Activated CD4-positive, alpha-beta T cell treated with anti-CD3 and anti-CD28 coated beads, Interleukin-2, amount 10 ng/mL, durations not matched to agents 24 days and 14 days (primary cell): ENCODE data around the gene OR13A1. TPM values are rescaled to one million over a fixed set of nuclear protein-coding genes. Genes with fewer than 3 reads are reported as not detected.
"Not testable (repeated sequence)": the region's sequence is repeated elsewhere in the genome, so short reads cannot be mapped to it uniquely, and the experiment has no call there.

Experiments
- DNase-seq: peaks from one replicate; pipeline ENCODE4 v3.0.0; 2022
- H3K27ac Mint-ChIP-seq: one replicate; pipeline ENCODE4 v1.8.0; 2022; ENCODE audit warnings: mild to moderate bottlenecking, mixed read lengths
- H3K27me3 Mint-ChIP-seq: one replicate; pipeline ENCODE4 v1.8.0; 2022; ENCODE audit warnings: mixed read lengths
- H3K36me3 Mint-ChIP-seq: one replicate; pipeline ENCODE4 v1.8.0; 2022; ENCODE audit warnings: low read depth, mild to moderate bottlenecking, mixed read lengths
- H3K4me1 Mint-ChIP-seq: one replicate; pipeline ENCODE4 v1.8.0; 2021; ENCODE audit warnings: mixed read lengths
- H3K4me3 Mint-ChIP-seq: one replicate; pipeline ENCODE4 v1.8.0; 2022; ENCODE audit warnings: mild to moderate bottlenecking, moderate library complexity, mixed read lengths
- H3K9me3 Mint-ChIP-seq: one replicate; pipeline ENCODE4 v1.8.0; 2021; ENCODE audit warnings: mixed read lengths
- intact Hi-C: fragments of 100-400 bp; cut with micrococcal nuclease; formaldehyde crosslinking; loops from one replicate; pipeline ENCODE4 v1.15.1; 2023
- total RNA-seq: library from RNA; stranded (reverse); gene quantifications from 2 replicates; pipeline ENCODE4 v1.2.3, GENCODE V29; 2022

The OR13A1 gene
- total RNA-seq, 1 donor from 2014 or later, result not detected

DNA sequence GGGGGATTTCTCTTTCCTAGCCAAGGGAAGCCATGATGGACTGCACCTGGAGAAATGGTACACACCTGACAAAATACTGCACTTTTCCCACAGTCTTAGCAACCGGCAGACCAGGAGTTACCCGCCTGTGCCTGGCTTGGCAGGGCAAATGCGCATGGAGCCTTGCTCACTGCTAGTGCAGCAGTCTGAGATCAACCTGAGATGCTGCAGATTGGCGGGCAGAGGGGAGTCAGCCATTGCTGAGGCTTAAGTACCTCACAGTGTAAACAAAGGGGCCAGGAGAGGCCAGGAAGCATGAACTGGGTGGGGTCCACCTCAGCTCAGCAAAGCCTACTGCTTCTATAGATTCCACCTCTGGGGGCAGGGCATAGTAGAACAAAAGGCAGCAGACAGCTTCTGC lies 49.4 kb downstream of the OR13A1 start:
- H3K36me3 Mint-ChIP-seq, result no peaks in the 10 kb centered on the region
- DNase-seq, result peak; percentile 49
- H3K9me3 Mint-ChIP-seq, result peaks cover 6% of the 10 kb centered on the region
- H3K27me3 Mint-ChIP-seq, result peaks cover 68% of the 10 kb centered on the region
- no peak overlapping the region for H3K27ac Mint-ChIP-seq
- no peak overlapping the region for H3K4me3 Mint-ChIP-seq
- intact Hi-C loops, result no loop called here
- H3K4me1 Mint-ChIP-seq, result no peaks in the 10 kb centered on the region

DNA sequence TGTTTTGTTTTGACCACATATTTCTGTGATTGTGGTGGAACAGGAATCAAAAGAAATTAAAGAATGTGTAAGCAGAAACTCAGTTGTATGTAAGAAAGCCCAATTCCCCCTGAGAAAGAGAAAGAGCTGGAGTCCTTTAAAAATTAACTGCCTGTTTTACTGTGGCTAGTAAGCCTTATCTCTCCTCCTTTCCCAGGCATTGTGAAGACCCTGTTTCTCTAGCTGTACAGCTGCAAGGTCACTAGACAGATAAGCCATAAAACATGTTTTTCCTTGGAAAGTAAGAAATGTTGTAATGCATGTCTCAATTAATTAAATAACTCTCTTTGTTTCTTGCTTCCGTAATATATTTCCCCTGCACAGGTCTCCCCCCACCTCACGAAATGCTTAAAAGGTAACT lies 53.5 kb downstream of the OR13A1 start:
- Mint-ChIP-seq H3K4me3 (no peak overlapping the region), H3K27ac (no peak overlapping the region), H3K4me1 (no peaks in the 10 kb centered on the region), H3K36me3 (no peaks in the 10 kb centered on the region), H3K27me3 (peaks cover 34% of the 10 kb centered on the region), H3K9me3 (peaks cover 1% of the 10 kb centered on the region)
- DNase-seq, result no peak
- intact Hi-C loops, result no loop called here

DNA sequence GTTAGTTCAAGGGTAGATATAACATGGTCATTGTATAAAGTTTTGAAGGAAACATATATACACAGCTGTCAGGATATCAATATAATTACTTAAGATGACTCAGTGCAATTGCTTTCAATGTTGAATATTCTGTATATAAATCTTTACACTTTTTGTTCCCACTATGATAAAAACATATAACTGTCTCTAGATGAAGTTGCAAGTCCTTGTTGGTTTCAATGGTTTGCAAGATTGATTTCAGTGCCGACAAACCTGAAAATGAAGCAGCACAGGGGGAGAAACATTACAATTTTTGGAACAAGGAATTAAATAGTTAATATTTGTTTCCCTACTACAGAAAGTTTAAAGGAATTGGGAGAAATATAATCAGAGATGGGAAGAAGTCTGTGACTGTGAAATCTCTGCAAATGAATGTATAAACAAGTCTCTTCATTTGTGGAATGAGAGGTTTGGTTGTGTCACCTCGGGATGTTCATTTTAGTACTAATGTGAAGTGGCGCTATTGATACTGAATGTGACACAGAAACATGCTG lies 54.1 kb downstream of the OR13A1 start:
- intact Hi-C loops, result no loop called here
- H3K36me3 Mint-ChIP-seq, result no peaks in the 10 kb centered on the region
- H3K4me1 Mint-ChIP-seq, result no peaks in the 10 kb centered on the region
- no peak overlapping the region for H3K4me3 Mint-ChIP-seq
- peaks cover 29% of the 10 kb centered on the region for H3K27me3 Mint-ChIP-seq
- no peak overlapping the region for H3K27ac Mint-ChIP-seq
- DNase-seq, result peak; percentile 13
- no peaks in the 10 kb centered on the region for H3K9me3 Mint-ChIP-seq

DNA sequence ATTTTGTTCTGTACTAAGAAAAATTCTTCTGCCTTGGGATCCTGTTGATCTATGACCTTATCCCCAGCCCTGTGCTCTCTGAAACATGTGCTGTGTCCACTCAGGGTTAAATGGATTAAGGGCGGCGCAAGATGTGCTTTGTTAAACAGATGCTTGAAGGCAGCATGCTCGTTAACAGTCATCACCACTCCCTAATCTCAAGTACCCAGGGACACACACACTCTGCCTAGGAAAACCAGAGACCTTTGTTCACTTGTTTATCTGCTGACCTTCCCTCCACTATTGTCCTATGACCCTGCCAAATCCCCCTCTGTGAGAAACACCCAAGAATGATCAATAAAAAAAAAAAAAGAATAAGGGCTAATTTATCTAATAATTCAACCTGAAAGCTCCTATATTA lies 54.8 kb downstream of the OR13A1 start:
- intact Hi-C loops, H3K36me3 Mint-ChIP-seq, H3K4me3 Mint-ChIP-seq, H3K9me3 Mint-ChIP-seq, H3K4me1 Mint-ChIP-seq, H3K27ac Mint-ChIP-seq, DNase-seq: not testable (repeated sequence)
- peaks cover 29% of the 10 kb centered on the region for H3K27me3 Mint-ChIP-seq

DNA sequence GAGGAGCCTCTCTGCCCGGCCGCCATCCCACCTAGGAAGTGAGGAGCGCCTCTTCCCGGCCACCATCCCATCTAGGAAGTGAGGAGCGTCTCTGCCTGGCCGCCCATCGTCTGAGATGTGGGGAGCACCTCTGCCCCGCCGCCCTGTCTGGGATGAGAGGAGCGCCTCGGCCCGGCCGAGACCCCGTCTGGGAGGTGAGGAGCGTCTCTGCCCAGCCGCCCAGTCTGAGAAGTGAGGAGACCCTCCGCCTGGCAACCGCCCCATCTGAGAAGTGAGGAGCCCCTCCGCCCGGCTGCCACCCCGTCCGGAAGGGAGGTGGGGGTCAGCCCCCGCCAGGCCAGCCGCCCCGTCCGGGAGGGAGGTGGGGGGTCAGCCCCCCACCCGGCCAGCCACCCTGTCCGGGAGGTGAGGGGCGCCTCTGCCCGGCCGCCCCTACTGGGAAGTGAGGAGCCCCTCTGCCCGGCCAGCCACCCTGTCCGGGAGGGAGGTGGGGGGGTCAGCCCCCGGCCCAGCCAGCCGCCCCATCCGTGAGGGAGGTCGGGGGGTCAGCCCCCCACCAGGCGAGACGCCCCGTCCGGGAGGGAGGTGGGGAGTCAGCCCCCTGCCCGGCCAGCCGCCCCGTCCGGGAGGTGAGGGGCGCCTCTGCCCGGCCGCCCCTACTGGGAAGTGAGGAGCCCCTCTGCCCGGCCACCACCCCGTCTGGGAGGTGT lies 55.5 kb downstream of the OR13A1 start:
- not testable (repeated sequence) for H3K4me3 Mint-ChIP-seq, H3K27ac Mint-ChIP-seq, H3K36me3 Mint-ChIP-seq, H3K9me3 Mint-ChIP-seq, H3K4me1 Mint-ChIP-seq
- DNase-seq, result peak; percentile 9
- peaks cover 27% of the 10 kb centered on the region for H3K27me3 Mint-ChIP-seq
- intact Hi-C loops, result loop anchor here (10.0 kb wide), 1 partner anchor 335 kb away; no protein-coding TSS in a partner anchor

DNA sequence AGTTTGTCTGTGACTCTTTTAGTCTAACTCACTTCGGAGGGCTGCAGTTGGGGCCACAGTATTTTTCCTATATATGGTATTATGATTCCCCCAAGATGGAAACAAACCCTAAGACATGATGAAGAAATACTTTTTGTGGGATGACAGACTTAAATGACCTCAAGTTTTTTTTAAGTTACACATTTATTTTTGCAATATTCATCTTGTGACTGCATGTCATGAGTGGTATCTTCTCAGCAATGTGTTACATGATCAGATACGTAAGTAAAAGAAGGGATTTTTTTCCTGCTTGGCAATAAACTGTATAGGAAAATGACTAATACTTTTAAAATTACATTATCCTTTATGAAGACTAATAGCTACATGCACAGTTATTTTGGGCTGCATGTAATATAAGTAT lies 57.8 kb downstream of the OR13A1 start:
- no peak overlapping the region for H3K4me3 Mint-ChIP-seq

DNA sequence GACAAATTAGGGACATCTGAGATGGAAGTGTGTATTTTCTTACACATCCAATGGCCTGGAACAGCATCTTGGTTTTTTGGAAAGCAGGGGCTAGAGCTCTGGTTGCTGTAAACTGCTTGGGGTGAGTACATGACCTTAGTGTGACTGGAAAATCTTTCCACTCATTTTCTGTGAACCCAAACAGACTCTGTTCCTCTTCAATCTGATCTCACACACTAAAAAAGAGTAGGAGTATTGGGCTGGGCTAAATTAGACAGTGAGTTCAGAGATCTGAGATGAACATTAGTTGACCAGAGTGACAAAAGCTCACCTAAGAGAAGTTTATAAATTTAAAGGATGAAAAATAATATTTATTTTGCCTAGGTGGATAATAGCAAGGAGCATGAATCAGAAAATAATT lies 59.2 kb downstream of the OR13A1 start:
- H3K4me1 Mint-ChIP-seq, result peaks cover 8% of the 10 kb centered on the region
- no peak overlapping the region for H3K4me3 Mint-ChIP-seq
- no peak overlapping the region for H3K27ac Mint-ChIP-seq
- no peak for DNase-seq
- H3K36me3 Mint-ChIP-seq, result no peaks in the 10 kb centered on the region
- intact Hi-C loops, result loop anchor here (10.0 kb wide), 1 partner anchor 339 kb away; no protein-coding TSS in a partner anchor
- no peaks in the 10 kb centered on the region for H3K9me3 Mint-ChIP-seq
- peaks cover 7% of the 10 kb centered on the region for H3K27me3 Mint-ChIP-seq

More for the DNA sequence above, 57.8 kb downstream of the OR13A1 start:
- H3K27me3 Mint-ChIP-seq, result peaks cover 16% of the 10 kb centered on the region
- peaks cover 8% of the 10 kb centered on the region for H3K4me1 Mint-ChIP-seq
- intact Hi-C loops, result loop anchor here (10.0 kb wide), 1 partner anchor 337 kb away; no protein-coding TSS in a partner anchor
- no peak overlapping the region for H3K27ac Mint-ChIP-seq
- no peaks in the 10 kb centered on the region for H3K9me3 Mint-ChIP-seq
- H3K36me3 Mint-ChIP-seq, result no peaks in the 10 kb centered on the region
- DNase-seq, result no peak

DNA sequence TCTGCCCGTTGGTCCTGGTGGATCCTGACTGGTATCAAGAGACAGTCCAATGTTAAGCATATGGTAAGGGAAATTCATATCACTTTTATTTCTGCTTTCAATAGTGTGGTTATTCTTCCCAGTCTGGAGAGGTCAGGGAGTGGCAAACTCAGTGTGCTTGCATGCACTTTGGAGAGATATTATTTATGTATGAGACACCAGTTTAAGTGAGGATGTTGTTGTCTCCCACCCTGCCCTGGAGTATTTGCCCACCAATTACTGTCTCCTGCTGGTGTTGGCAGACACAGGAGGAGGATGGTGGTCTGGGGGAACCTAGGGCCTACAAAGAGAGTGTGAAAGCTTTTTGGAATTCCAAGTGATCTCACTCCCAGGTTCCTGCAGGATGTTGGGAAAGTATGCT lies 59.7 kb downstream of the OR13A1 start:
- no peaks in the 10 kb centered on the region for H3K9me3 Mint-ChIP-seq
- H3K27me3 Mint-ChIP-seq, result peaks cover 7% of the 10 kb centered on the region

DNA sequence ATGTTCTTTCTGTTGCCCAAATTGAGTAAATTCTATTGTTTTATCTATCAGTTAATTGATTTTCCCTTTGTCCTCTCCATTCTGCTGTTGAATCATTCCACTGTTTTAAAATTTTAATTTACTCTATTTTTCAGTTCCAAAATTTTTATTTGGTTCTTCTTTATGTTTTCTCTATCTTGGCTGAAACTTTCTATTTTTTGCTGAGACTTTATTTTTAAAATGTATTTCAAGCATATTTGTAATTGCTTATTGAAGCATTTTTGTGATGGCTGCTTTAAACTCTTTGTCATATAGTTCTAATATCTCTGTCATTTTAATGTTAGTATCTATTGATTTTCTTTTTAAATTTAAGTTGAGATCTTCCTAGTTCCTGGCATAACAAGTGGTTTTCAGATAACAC lies 60.5 kb downstream of the OR13A1 start:
- intact Hi-C loops, result loop anchor here (5.0 to 10.0 kb wide), 4 partner anchors 117 to 417 kb away; partner anchors contain the start of genes ALOX5 and ZFAND4
- peaks cover 15% of the 10 kb centered on the region for H3K4me1 Mint-ChIP-seq
- no peak overlapping the region for H3K4me3 Mint-ChIP-seq
- no peak for DNase-seq
- H3K27ac Mint-ChIP-seq, result no peak overlapping the region
- H3K36me3 Mint-ChIP-seq, result no peaks in the 10 kb centered on the region
- no peaks in the 10 kb centered on the region for H3K9me3 Mint-ChIP-seq
- peaks cover 7% of the 10 kb centered on the region for H3K27me3 Mint-ChIP-seq

More for the DNA sequence above, 59.7 kb downstream of the OR13A1 start:
- Mint-ChIP-seq H3K4me1 (peaks cover 9% of the 10 kb centered on the region), H3K36me3 (no peaks in the 10 kb centered on the region), H3K4me3 (no peak overlapping the region), H3K27ac (no peak overlapping the region)
- intact Hi-C loops, result loop anchor here (10.0 kb wide), 1 partner anchor 339 kb away; no protein-coding TSS in a partner anchor
- DNase-seq, result peak; percentile 41

DNA sequence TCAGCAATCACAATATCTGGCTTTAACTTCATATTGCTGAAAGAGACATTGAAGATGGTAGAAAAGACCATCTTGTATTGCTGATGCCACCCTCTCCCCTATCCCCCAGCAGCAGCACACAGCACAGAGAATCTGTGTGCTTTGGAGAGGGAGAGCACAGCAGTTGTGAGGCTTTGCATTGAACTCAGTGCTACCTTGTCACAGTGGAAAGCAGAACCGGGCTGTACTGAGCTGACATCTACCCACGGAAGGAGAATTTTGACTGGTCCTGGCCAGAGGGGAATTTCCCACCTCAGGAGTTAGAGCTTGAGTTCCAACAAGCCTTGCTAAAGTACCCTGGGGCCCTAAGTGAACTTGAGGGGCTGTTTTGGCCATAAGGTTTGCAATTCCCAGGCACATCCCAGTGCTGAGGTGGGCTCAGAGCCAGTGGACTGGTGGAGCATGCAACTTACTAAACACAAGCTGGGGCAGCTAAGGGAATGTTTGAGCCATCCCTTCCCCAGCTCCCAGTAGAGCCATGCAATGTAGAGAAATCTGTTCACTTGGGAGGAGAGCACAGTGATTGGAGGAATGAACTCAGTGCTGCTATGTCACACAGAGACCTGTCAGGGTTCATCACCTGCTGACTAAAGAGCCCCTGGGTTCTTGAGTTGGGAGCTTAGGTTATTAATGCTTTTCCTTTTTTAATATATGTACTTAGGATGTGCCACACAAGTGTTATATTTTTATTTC lies 62.1 kb downstream of the OR13A1 start:
- peaks cover 15% of the 10 kb centered on the region for H3K27me3 Mint-ChIP-seq
- H3K4me1 Mint-ChIP-seq, result peaks cover 16% of the 10 kb centered on the region
- no peaks in the 10 kb centered on the region for H3K36me3 Mint-ChIP-seq
- intact Hi-C loops, result loop anchor here (5.0 to 10.0 kb wide), 4 partner anchors 119 to 419 kb away; partner anchors contain the start of genes ALOX5 and ZFAND4
- no peak overlapping the region for H3K27ac Mint-ChIP-seq
- no peaks in the 10 kb centered on the region for H3K9me3 Mint-ChIP-seq
- peak; percentile 58 for DNase-seq
- H3K4me3 Mint-ChIP-seq, result no peak overlapping the region

Other genes starting within 250 kb of the OR13A1 start
- gene ALOX5, start 58.6 kb upstream of the OR13A1 start, total RNA-seq, result 1.0 and 2.4 TPM in 2 replicates